Embryonic facial prominence (tissue), 1 donor: ENCODE measurements around the gene ACYP2.
"Not testable (repeated sequence)": the region's sequence is repeated elsewhere in the genome, so short reads cannot be mapped to it uniquely, and the experiment has no call there.

ENCODE experiments used
- DNase-seq: peaks from one replicate; pipeline ENCODE4 v3.0.0-alpha.2; 2016; ENCODE audit errors: extremely low spot score

Gene ACYP2

GRCh38 chr2:54099370-54099769 is 16.0 kb upstream of the ACYP2 start:
- DNase-seq, result no peak

- DNase-seq, result no peak
Observed at GRCh38 chr2:54099829-54100585, 15.4 kb upstream of the ACYP2 start.

- no peak for DNase-seq
Observed at GRCh38 chr2:54100772-54101171, 14.6 kb upstream of the ACYP2 start.

- no peak for DNase-seq
Observed at GRCh38 chr2:54103454-54104314, 11.7 kb upstream of the ACYP2 start.

GRCh38 chr2:54106631-54107454 is 8.6 kb upstream of the ACYP2 start:
- DNase-seq, result peak; percentile 31

GRCh38 chr2:54107455-54107764 is 8.0 kb upstream of the ACYP2 start:
- no peak for DNase-seq

GRCh38 chr2:54107903-54108615 is 7.4 kb upstream of the ACYP2 start:
- no peak for DNase-seq

- no peak for DNase-seq
Observed at GRCh38 chr2:54109848-54110247, 5.6 kb upstream of the ACYP2 start.

GRCh38 chr2:54114479-54114878 is 936 bp upstream of the ACYP2 start:
- DNase-seq, result not testable (repeated sequence)

- DNase-seq, result no peak
Observed at GRCh38 chr2:54114936-54115283, 505 bp upstream of the ACYP2 start.

- not testable (repeated sequence) for DNase-seq
Observed at GRCh38 chr2:54116598-54116997, 1.2 kb downstream of the ACYP2 start.

GRCh38 chr2:54120950-54121349 is 5.5 kb downstream of the ACYP2 start:
- DNase-seq, result no peak

GRCh38 chr2:54122171-54122935 is 6.9 kb downstream of the ACYP2 start:
- no peak for DNase-seq

GRCh38 chr2:54122939-54123338 is 7.5 kb downstream of the ACYP2 start:
- DNase-seq, result no peak

GRCh38 chr2:54127174-54127573 is 11.8 kb downstream of the ACYP2 start:
- not testable (repeated sequence) for DNase-seq

- DNase-seq, result no peak
Observed at GRCh38 chr2:54133056-54133455, 17.6 kb downstream of the ACYP2 start.

GRCh38 chr2:54139210-54139609 is 23.8 kb downstream of the ACYP2 start:
- no peak for DNase-seq

- no peak for DNase-seq
Observed at GRCh38 chr2:54143780-54144179, 28.4 kb downstream of the ACYP2 start.

- DNase-seq, result no peak
Observed at GRCh38 chr2:54148391-54148790, 33.0 kb downstream of the ACYP2 start.

GRCh38 chr2:54149638-54150441 is 34.4 kb downstream of the ACYP2 start:
- no peak for DNase-seq
